Colonic mucosa (tissue), 4 donors: ENCODE results near the gene ERF. TPM values are rescaled to one million over a fixed set of nuclear protein-coding genes. Genes with fewer than 3 reads are reported as not detected.

Experiments
- DNase-seq: peaks from one replicate; pipeline ENCODE4 v3.0.0-alpha.2; 2020
- H3K27ac ChIP-seq: fragments of 200-600 bp; one replicate; pipeline ENCODE4 v1.8.0; 2021
- H3K27me3 ChIP-seq: fragments of 200-600 bp; one replicate; pipeline ENCODE4 v1.8.0; 2021
- H3K36me3 ChIP-seq: fragments of 200-600 bp; one replicate; pipeline ENCODE4 v1.8.0; 2021
- H3K4me1 ChIP-seq: fragments of 200-600 bp; one replicate; pipeline ENCODE4 v1.8.0; 2021; ENCODE audit warnings: mild to moderate bottlenecking
- H3K4me3 ChIP-seq: fragments of 200-600 bp; one replicate; pipeline ENCODE4 v1.8.0; 2021
- H3K9ac ChIP-seq, 2 donors: one replicate each; pipeline ENCODE4 v1.7.0; 2013; ENCODE audit warnings: control low read depth in 2 of 2, low read depth in 2 of 2, low read length in 2 of 2
- H3K9me3 ChIP-seq: fragments of 200-600 bp; one replicate; pipeline ENCODE4 v1.8.0; 2021
- intact Hi-C: fragments of 100-400 bp; cut with DNase I; formaldehyde crosslinking; loops from one replicate; pipeline ENCODE4 v1.14.1; 2022
- total RNA-seq, 2 donors: library from RNA; stranded (reverse); fragmentation: NEBNext Ultra II Directional in 1 of 2; extraction: Animal tissue kit (Norgen Biotek cat#: 25700) in 1 of 2; gene quantifications; one replicate each; pipeline ENCODE4 v1.2.1, GENCODE V29; 2021
- TF ChIP-seq, protein P1 (sequence below): fragments of 200-600 bp; IDR thresholded peaks from one replicate; pipeline ENCODE4 v1.8.0; 2022; ENCODE audit warnings: antibody characterized with exemption, mild to moderate bottlenecking
- donor health status: healthy.
- donor health status: DM: no; HTN: no; CAD: no.
- donor health status: DM: no; HTN: no; CAD: no.

Gene ERF
- total RNA-seq, 2 donors from 2014 or later = 46.7 to 57.3 TPM

DNA sequence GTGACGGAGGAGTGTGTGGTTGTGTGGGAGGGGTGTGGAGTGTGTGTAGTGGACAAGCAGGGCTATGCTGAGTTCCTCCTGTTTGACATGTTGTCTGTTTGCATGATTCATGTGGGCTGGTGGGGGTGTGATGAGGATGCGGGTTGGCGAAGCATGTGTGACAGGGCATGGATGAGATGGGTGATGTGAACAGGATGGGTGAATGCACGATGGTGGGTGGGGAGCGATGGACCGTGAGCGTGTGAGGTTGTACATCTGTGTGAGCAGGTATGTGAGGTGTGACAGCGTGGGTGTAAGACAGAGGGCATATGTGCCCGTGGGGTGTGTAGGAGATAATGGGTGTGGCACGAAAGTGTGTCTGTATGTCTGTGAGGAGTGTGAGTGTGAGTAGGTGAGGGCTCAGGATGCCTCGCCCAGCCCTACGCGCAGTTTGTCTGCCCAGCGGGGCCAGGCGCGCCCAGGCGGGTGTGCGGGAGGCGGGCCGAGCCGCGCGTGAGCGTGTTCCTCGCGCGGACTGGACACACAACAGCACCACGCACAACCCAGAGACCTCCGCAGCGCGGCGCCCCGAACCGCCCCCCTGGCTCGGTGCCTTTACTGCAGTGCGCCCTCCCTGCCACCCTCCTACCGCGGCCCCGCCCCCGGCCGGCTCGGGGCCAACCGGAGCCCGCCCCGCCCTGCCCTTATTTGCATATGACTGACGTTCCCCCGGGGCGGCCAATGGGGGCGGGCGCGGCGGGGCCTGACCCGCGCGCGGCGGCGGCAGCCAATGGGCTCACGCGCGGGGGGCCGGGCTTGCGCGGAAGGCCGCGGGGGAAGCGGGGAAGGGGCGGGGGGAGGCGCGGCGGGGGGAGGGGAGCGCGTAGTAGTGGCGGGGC, 28.5 kb upstream of the ERF start:
- DNase-seq = peak; percentile 97
- intact Hi-C loops = no loop called here
- Histone ChIP-seq H3K36me3 (no peaks in the 10 kb centered on the region), H3K27ac (peak overlapping the region; percentile 92), H3K9ac (peak overlapping the region; percentile 68 to 87), H3K4me3 (peak overlapping the region; percentile 45), H3K27me3 (no peaks in the 10 kb centered on the region), H3K9me3 (no peaks in the 10 kb centered on the region), H3K4me1 (peaks cover 35% of the 10 kb centered on the region)
- TF ChIP-seq, protein P1, sequence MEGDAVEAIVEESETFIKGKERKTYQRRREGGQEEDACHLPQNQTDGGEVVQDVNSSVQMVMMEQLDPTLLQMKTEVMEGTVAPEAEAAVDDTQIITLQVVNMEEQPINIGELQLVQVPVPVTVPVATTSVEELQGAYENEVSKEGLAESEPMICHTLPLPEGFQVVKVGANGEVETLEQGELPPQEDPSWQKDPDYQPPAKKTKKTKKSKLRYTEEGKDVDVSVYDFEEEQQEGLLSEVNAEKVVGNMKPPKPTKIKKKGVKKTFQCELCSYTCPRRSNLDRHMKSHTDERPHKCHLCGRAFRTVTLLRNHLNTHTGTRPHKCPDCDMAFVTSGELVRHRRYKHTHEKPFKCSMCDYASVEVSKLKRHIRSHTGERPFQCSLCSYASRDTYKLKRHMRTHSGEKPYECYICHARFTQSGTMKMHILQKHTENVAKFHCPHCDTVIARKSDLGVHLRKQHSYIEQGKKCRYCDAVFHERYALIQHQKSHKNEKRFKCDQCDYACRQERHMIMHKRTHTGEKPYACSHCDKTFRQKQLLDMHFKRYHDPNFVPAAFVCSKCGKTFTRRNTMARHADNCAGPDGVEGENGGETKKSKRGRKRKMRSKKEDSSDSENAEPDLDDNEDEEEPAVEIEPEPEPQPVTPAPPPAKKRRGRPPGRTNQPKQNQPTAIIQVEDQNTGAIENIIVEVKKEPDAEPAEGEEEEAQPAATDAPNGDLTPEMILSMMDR = no peak

DNA sequence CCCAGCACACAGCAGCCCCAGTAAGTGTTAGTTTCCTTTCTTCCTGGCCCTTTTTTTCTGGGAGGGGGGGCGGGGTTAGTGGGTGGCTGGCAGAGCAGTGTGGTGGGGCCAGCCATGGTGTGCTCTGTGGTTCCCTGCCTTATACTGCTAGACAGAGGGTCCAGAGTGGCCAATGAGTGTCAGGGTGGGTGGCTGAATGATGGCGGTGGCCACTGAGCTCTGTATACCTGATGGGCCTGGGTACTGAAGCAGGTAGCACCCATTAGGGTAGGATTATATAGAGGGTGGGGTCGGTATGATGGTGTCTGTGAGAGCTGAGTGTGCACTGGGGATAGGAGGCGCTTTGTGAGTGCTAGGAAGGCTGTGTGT, 27.9 kb upstream of the ERF start:
- H3K4me3 ChIP-seq = no peak overlapping the region

DNA sequence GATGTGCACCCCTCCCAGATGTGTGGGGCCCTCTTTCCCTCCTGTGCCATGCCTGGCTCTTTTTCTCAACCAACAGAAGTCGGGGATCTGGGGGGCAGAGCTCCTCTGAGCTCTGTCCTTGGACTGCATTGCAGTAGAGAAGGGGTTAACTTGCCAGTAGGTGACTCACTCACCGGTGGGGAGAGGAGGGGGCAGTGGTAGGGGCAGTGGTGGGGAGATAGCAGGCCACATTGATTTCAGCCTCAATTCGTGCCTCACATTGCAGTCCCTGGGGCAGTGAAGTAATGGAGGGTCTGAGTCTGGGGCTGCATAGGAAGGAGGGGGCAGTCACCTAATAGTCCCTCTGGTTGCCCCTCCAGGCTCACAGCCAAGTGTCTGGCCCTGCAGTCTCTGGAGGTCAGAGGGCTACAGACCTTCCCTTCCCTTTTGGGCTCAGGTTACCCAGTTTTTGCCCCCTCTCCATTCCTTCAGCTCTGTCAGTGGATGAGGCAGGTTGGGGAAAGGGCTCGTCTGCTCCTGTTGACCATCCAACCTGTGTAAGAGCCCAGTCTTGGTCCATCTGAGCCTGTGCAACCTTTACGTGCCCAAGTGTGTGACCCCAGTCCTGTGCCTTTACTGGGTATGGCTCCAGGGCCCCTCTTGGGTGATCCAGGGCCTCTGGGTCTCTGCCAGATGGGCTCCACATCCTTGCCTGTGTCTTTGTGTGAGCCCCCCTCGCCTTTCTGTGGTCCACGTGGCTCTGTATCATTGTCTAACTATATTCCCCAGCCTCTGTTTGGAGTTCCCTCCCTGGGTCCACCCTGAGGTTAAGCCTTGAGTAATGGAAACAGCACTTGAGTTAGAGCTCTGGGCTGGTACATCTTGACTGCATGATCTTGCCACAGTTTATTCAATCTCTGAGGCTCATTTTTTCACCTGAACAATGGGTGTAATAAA, 27.2 kb upstream of the ERF start:
- DNase-seq = no peak
- Histone ChIP-seq H3K4me1 (peaks cover 42% of the 10 kb centered on the region), H3K4me3 (no peak overlapping the region), H3K27me3 (no peaks in the 10 kb centered on the region), H3K27ac (peak overlapping the region; percentile 92), H3K36me3 (no peaks in the 10 kb centered on the region), H3K9ac (peak overlapping the region; percentile 38 to 43), H3K9me3 (no peaks in the 10 kb centered on the region)
- intact Hi-C loops = no loop called here
- TF ChIP-seq, protein P1 = no peak

More for the DNA sequence above, 27.9 kb upstream of the ERF start:
- Histone ChIP-seq H3K9ac (peak overlapping the region; percentile 68 to 87), H3K9me3 (no peaks in the 10 kb centered on the region), H3K27me3 (no peaks in the 10 kb centered on the region), H3K4me1 (peaks cover 38% of the 10 kb centered on the region), H3K36me3 (no peaks in the 10 kb centered on the region), H3K27ac (peak overlapping the region; percentile 92)
- DNase-seq = no peak
- intact Hi-C loops = no loop called here
- TF ChIP-seq, protein P1 = no peak

DNA sequence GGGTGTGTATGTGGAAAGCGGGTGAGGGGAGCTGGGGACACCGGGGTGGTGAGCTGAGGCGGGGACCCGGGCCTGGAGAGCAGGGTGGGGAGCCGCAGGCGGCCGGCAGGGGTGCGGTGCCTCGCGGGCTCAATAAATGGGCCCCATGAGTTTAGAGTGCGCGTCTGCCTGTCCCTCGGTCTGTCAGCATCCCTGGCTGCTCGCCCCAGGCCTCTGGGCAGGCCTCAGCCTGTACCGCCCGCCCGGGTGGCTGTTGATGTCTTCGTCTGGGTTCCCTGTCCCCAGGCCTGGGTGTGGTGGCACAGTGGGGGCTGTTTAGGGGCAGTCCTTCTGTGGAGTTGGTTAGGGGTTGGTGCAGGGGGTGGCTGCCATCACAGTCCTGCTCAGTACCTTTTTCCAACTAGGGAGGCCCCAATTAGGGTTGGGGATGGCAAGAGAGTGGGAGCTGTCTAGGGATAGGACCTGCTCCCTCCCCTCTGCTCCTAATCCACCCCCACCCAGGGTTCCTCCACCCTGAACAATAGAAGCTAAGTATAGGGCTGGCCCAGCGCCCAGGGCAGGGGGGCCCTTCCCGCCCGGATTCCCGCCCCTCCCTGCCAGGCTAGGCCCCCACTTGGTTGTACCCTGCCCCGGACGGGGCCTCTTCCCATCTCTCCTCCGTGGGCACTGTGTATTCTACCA, 26.4 kb upstream of the ERF start:
- DNase-seq = peak; percentile 62
- intact Hi-C loops = no loop called here
- H3K4me3 ChIP-seq = peak overlapping the region; percentile 73

More for the DNA sequence above, 26.4 kb upstream of the ERF start:
- Histone ChIP-seq H3K27me3 (no peaks in the 10 kb centered on the region), H3K27ac (peak overlapping the region; percentile 92), H3K9ac (peak overlapping the region; percentile 66 to 80), H3K36me3 (no peaks in the 10 kb centered on the region), H3K9me3 (no peaks in the 10 kb centered on the region), H3K4me1 (peaks cover 42% of the 10 kb centered on the region)
- TF ChIP-seq, protein P1 = no peak
